IMR-90 (cell line): Measurements from ENCODE around the gene GALNT7.

Experiments
- BHLHE40 ChIP-seq: fragments of 150-350 bp; IDR thresholded peaks from 2 replicates; pipeline ENCODE4 v1.6.1; 2016; ENCODE audit warnings: mild to moderate bottlenecking, low read depth, low read length
- CHD1 ChIP-seq: IDR thresholded peaks from 2 replicates; pipeline ENCODE4 v1.6.1; 2012; ENCODE audit warnings: low read depth, low read length, improper control_type of control experiment
- POLR2A ChIP-seq: IDR thresholded peaks from 2 replicates; pipeline ENCODE4 v1.6.1; 2012; ENCODE audit warnings: mild to moderate bottlenecking, low read depth, low read length
- SMC3 ChIP-seq: fragments of 150-350 bp; IDR thresholded peaks from 2 replicates; pipeline ENCODE4 v1.6.1; 2016; ENCODE audit warnings: low read depth, mild to moderate bottlenecking, antibody characterized with exemption, low read length, moderate library complexity
- TF ChIP-seq, protein P1 (sequence below): conservative IDR thresholded peaks from 2 replicates; pipeline ENCODE4 v1.5.1; 2012; ENCODE audit warnings: mild to moderate bottlenecking, low read depth, low read length, improper control_type of control experiment
- TF ChIP-seq, protein P2 (sequence below): fragments of 150-350 bp; IDR thresholded peaks from 2 replicates; pipeline ENCODE4 v1.6.1; 2016; ENCODE audit warnings: low read depth, mild to moderate bottlenecking, low read length, moderate library complexity, borderline replicate concordance

DNA sequence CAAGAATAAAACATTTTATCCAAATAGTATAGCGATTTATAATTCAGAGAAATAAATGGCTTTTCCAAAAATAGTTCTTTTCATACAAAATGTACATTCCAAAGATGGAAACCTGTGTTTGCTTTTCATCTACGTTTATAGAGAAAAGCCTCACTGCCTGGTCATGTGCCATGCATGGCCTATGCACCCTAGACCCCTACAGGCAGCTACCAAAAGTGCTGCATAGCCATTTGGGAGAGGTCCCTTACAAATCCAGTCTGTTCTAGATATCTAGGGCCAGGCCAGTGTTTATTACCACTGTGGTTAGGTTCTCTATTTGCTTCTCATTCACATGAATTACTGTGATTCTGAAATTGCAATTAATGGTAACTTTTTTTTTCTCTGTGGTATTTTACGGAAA, 148.4 kb downstream of the GALNT7 start:
- TF ChIP-seq, protein P1, sequence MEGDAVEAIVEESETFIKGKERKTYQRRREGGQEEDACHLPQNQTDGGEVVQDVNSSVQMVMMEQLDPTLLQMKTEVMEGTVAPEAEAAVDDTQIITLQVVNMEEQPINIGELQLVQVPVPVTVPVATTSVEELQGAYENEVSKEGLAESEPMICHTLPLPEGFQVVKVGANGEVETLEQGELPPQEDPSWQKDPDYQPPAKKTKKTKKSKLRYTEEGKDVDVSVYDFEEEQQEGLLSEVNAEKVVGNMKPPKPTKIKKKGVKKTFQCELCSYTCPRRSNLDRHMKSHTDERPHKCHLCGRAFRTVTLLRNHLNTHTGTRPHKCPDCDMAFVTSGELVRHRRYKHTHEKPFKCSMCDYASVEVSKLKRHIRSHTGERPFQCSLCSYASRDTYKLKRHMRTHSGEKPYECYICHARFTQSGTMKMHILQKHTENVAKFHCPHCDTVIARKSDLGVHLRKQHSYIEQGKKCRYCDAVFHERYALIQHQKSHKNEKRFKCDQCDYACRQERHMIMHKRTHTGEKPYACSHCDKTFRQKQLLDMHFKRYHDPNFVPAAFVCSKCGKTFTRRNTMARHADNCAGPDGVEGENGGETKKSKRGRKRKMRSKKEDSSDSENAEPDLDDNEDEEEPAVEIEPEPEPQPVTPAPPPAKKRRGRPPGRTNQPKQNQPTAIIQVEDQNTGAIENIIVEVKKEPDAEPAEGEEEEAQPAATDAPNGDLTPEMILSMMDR = no peak
- TF ChIP-seq, protein P2, sequence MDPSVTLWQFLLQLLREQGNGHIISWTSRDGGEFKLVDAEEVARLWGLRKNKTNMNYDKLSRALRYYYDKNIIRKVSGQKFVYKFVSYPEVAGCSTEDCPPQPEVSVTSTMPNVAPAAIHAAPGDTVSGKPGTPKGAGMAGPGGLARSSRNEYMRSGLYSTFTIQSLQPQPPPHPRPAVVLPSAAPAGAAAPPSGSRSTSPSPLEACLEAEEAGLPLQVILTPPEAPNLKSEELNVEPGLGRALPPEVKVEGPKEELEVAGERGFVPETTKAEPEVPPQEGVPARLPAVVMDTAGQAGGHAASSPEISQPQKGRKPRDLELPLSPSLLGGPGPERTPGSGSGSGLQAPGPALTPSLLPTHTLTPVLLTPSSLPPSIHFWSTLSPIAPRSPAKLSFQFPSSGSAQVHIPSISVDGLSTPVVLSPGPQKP = no peak
- no peak for TF ChIP-seq POLR2A
- TF ChIP-seq CHD1 = no peak
- TF ChIP-seq SMC3 = no peak
- TF ChIP-seq BHLHE40 = no peak
